Kidney tubule cell (primary cell): ENCODE data around the gene VAT1L.

Experiments
- DNase-seq: peaks from one replicate; pipeline ENCODE4 v3.0.0-alpha.2; 2018; ENCODE audit warnings: low spot score

VAT1L gene

DNA sequence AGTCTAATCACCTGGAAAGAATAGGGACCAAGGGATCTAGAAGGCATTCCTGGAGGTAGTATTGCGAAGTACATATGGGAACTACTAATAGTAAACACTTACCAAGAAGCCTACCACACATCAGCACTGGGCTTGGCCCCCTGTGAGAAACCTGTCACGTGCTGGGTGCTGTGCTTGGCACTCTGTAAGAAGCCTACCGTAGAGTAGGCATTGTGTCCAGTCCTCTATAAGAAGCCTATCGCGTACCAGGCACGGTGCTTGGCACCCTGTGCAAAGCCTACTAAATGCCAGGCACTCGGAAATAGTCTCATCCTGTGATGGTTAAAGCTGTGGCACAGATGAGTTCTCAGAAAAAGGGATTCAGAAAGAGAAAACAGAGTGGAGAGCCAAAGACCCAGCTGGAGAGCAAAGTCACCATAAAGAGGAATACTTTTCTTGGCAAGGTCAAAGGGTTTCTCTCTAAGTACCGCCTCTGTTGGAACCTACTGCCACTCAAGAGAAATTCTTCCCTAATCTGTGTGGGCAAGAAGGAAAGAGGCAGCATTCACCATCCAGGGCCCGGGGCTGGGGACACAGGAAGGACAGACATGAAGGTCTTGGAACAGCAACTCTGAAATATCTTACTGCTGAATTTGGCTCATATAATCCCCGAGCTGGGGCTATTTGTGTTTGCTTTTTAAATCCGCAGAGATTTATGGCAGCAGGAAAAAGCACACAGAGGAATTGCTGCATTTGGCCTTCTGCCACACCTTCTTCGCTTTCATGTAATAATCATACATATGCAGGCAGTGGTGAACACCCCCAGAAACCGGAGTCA is 81.8 kb downstream of the VAT1L start:
- DNase-seq, result no peak

DNA sequence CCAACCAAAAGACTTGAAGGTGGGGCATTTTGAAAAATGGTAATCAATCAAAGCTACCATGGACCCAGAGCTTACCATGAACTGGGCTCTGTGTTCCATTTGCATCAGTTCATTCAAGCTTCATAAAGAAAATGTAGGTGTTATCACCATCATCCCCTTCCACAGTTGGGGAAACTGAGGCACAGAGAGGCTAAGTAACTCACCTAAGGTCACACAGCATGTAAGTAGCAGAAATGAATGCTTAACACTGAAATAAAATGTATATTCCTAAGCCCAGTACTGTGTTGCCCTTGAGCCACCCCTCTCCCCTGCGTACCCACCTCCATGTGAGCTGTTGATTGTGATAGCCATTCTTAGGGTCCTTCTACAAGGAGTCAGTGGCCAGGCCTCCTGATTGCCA is 83.6 kb downstream of the VAT1L start:
- DNase-seq, result no peak

DNA sequence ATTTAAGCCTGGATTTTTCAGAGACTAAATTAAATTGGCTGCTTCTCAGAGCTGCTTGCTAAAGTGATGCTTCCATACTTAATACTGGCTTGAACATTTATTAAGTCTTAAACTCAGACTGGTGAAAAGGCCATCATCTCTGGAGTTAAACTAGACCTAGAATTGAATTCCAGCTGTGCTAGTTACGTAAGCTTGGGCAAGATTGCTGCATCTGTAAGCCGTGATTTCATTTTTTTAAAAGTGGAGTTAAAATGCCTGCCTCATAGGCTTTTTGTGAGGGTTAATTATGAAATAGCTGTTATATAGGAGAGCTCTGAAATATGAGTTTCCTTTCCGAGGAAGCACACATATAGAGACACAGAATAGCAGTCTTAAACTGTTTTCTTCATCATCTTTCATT is 84.7 kb downstream of the VAT1L start:
- DNase-seq, result no peak

DNA sequence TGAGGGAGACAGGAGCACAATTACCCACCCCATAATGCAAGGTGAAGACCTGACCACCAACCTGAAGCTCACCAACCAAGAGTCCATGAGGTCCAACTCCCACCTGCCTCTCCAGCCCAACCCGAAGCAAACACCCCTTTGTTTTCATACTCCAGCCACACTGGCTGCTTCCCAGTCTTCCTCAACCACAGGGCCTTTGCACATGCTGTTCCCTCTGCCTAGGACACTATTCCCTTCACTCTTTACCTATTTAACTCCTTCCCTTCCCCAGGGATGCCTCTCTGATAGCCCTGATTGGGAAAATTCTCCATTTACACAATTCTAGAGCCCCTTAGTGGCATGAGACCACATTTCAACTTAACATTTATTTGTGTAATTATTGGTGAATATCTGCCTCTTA is 86.0 kb downstream of the VAT1L start:
- DNase-seq, result no peak

DNA sequence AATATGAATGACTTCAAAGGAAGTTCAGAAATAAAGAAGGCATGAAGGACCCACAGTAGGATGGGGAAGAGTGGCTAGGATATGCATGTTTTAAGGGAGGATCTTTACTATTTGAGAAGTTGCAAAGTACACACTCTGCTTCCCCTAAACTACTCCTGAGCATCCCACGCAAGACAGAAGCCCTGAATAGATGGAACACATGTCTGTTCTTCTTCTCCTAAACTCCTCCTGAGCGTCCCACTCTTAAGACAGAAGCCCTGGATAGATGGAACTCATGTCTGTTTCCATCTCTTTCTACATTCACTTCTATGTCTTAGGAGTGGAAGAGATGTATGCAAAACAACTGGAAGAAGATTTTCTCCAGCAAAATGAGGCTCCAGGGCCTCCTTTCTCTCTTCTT is 88.4 kb downstream of the VAT1L start:
- no peak for DNase-seq

DNA sequence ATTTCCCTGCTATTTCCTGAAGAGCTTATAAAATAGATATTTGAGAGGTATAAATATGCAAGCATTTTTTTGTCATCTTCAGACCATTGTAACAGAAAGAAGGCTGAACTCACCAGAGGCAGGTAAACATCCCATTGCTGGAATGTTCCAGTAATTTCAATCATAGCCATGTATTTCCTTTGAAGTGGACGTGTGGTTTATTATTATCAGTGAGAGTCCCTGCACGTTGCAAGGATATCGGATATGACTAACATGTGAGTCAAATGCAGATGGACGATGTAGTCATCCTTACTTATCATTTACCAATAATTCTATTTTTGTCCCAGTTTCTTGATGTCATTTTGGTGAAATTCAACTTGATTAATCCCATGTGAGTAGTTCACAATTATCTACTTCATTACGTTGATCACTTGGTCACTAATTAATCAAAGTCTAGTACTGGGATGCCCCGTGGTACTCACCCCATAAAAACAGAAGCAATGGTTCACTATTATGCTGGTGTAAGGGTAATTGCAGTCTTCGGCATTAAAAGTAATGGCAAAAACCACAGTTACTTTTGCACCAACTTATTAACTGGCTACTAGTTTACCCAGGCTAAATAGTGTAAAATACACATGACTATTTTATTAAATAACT is 89.5 kb downstream of the VAT1L start:
- DNase-seq, result peak; percentile 81

DNA sequence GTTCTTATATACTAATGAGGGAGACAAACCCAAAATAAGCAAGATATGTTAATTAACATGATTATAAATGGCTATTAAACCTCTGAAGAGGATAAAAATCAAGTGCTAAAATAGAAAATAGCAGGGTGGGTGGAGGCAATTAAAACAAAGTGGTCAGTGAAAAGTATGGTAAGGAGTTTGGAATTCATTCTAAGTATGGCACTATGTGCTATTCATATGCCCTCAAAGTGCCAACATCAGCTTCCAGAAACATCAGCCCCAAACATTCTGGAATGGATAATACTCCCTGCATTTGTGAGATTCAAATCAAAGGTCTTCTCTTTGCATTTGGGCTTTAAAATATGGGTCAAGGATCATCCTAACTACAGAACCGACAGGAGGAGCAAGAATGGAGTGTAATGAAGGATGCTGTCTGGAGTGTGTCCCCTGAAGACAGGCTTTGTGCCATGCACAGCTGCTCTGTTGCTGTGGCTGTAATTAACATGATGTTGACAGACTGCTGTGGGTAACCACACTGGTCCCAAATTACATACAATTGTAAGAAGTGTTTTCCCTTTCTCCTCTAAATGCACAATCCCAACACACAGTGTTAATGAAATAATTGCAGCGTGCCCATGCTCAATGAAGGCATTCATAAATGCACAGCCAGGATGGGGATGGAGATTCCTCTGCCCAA is 93.1 kb downstream of the VAT1L start:
- DNase-seq, result no peak

DNA sequence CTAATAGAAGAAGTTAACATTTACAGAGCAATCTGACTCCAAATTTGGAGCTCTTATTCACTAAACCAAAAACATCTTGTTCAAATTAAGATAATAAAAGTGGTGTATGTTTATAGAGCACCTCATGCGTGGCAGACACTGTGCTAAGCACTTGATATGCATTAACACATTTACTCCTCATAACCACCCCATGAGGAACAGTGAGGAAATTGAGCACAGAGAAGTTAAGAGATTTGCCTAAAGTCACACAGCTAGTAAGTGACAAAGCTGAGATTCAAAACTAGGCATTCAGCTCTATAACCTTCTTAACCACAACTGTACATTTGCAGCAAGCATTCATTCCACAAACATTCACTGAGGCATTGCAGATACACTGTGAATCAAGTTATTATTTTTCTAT is 94.0 kb downstream of the VAT1L start:
- DNase-seq, result no peak

DNA sequence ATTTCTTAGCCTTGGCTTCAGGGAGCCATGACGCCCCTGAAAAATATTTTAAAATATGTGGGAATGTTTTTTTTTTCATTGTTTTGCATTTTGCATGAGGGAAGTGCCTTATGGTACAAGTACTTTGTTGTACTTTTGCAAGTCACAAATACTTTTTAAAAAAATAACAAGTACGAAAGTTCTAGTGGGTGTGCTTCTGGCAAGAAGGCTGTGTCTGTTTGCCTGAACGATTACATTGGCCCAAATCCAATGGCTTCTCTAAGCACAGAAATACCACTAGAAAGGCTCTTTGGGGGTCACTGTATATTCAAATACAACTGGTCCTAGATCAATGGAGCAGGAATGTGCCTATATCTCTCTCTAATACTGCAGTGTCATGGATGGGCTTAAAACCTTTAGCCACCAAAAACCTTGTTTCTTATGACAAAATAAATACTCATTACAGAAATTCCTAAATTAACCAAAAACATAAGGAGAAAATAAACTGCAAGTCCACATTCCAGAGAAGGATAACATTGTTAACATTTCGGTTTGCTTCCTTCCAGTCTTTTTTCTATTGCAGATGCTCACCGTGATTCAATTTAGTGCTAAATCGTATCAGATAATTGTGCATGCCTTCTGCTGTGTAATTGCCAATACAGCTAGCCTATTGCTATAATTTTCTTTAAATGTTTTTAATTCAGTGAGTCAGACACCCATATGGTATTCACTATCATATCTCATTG is 97.4 kb downstream of the VAT1L start:
- DNase-seq, result no peak

DNA sequence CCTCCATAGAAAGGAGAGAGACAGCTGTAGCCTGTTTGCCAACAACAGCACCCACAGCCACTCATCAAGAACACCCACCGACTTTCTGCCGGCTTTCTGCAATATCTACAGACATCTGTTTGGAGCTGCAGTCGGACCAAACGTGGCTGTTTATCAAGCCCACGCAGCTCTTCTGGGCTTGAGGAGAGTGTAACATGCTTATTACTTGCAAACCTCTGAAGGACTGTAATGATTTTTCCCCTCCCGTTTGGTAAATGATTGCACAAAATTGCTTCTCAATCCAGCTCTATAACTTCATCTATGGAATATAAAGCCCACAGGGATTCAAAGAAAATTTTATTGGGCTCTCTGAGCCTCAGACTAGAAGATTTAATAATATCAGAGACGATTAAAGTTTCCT is 100.5 kb downstream of the VAT1L start:
- no peak for DNase-seq

DNA sequence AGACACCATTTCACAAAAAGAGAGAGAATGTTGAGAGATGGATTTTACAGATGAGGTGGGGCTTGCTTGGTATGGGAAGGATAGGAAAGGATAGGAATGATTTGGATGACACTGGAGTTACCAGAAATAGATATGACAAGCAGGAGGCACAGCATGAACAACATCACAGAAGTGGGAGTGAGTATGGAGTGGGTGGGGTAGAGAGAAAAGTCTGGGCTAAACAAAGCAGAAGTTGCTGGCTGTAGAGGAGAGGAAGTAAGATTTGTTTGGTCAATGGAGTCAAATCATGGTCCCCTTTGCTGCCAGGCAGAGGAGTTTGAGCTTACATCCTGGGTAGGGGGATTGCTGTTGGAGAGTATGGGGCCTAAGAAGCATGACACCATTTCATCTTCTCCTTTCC is 101.7 kb downstream of the VAT1L start:
- DNase-seq, result no peak

DNA sequence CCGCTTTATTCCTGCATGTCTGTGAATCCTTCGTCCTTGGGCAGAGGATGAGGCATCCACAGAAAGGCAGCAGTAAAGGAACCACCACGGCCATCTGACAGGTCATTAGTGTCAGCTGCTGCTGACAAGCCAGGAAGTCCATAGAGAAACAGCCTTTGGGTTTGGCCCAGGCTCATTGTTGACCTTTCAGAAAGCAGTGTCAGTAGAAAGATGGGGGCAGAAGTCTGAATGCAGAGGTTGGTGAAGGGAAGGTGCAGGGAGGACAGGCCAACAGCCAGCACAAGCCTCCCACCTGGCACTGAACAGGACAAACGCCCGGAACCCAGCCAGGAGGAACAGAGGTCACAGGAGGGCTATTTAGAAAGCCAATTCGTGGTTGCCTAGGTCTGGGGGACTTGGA is 105.8 kb downstream of the VAT1L start:
- DNase-seq, result no peak

DNA sequence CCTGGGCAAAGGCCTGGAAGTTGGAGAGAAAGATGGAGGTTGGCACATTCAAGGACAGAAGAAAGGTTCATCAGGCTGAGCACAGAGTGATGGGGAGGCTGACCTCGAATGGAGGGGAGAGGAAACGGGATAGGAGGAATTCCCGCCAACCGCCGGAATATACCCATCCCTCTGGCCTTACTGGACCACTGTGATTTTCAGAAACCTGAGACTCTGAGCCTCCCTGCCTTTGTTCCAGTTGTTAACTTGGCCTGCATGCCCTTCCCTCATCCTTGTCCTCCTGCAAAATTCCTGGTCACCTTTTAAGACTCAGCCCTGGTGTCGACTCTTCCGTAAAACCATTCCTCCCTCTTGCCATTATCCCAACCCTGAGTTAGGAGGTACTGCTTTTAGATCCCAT is 107.6 kb downstream of the VAT1L start:
- DNase-seq, result no peak

DNA sequence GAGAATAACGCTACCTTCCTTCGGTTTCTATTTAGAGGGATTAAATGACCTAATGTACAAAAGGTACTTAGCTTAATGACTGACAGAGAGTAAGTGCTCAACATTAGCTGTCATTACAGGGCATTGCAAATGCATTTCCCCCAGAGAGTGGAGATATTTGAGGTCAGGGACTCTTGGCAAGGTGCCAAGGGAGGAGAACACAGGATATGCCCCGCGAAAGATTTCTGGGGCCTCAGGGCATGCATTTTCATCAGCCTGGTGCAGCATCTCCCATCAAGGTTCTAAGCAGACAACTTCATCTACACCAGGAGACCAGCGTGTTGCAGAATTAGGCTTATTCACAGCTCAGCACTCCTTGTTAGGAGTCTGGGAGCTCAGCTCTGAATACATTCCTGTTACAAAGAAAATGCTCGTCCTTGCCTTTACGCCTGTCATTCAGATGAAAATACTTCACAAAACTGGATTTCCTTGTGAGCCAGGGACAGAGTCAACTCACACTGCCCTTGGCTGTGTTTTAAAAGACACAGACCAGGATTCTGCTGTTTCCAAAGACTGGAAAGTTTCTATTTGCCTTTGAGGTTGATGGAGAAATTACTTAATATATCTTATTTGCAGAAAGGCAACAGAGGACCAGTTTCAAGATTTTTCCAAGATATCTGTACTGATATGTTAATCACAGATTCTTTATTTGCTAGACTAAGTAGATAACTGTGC is 108.2 kb downstream of the VAT1L start:
- peak; percentile 42 for DNase-seq

DNA sequence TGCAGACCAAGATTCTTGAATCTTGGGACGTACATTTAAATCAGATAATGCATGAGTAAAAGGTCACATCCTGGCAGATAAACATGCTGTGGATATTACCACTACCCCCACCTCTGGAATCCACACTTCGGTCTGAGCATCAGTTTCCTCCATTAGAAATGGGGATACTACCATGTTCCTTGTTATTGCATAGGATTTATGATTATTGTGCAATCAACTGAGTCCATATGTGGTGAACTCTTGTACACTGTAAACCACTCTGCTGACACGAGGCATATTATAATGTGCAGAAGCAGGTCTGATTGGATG is 108.7 kb downstream of the VAT1L start:
- no peak for DNase-seq

DNA sequence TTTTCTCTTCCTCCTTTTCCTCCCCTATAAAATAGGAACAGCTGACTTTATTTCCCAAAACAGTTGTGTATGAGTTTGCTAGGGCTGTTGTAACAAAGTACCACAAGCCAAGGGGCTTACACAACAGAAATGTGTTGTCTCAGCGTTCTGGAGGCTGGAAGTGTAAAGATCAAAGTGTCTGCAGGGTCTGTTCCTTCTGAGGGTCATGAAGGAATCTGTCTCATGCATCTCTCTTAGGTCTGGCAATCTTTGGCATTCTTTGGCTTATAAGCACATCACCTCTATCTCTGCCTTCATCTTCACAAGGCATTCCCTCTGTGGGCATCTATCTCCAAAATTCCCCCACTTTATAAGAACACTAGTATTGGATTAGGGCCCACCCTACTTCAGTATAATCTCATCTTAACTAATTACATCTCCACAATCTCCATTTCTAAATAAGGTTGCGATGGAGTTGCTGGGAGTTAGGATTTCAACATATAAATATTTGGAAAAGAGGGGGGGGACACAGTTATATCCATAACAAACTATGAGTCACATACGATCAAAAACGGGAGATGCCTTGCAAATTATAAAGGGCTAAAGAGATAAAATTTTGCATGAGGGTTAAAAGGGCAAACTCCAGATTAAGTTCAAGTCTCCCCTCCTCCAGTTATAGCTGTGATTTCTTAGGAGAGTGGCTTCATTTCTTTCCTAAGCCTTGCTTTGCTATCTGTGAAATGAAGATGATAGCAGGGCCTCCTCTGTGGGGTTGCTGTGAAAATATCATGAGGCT is 109.7 kb downstream of the VAT1L start:
- no peak for DNase-seq

DNA sequence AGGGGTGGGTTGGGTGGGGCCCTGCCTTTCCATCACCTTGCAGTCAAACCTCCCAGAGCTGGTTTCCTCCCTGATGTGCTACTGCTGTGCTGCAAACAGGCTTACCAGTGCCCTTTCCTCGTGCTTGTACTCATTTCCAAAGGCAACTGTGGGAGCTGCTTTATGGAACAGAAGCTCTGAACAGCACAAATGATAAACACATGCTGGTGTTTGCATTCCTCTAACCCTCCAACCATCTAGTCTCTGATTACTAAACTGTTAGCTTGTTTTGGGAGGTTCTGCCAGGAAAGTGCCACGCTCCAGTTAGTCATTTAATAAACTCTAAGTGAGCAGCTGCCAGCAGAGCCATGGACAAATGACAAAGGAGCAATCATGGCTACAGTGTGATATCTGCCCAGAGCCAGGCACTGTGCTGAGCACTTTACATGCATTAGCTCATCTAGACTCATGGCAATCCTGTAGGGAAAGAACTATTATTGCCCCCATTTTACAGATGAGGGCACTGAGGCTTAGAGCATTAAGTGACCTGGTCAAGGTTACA is 110.4 kb downstream of the VAT1L start:
- peak; percentile 33 for DNase-seq

DNA sequence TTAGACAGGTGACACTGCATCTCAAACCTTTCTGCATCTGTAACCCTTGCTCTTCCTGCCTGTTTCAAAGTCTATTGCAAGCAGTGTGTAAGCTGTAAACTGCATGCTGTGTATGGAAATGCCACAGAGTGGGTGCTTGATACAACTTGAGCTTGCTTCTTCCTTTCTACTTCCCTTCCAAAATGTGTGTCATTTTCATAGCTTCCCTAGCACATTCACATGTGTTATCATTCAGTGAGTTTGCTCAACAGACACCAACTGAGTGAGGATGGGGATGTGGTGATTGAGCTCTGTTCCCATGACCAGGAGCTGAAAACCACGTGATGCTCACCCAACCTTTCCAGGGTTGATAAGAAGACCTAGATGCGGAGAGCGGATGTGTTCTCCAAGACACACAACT is 111.1 kb downstream of the VAT1L start:
- no peak for DNase-seq

DNA sequence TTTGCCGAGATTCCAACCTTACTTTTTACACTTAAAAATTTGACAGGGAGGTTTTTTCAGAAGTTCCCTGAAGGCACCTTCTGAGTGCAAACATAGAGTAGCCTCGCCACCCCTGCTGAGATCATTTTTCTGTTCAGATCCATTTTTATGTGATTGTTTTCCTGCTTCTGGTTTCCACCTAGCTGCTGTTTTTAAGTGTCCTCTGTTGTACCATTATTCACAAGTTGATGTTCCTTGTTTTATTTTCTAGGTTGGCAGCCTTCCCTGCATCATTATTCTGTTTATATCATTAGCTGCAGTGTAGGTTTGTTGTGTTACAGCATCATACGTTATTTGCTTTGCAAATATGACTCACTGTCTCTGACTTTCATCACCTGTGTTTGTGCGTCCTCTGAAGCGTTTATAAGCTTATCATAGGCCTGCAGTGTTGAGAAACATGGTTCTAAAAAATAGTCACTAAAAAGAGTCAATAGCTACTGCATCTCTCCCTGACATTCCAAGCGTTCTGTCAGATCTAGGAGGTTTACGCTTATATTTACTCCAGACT is 117.1 kb downstream of the VAT1L start:
- DNase-seq, result peak; percentile 42

DNA sequence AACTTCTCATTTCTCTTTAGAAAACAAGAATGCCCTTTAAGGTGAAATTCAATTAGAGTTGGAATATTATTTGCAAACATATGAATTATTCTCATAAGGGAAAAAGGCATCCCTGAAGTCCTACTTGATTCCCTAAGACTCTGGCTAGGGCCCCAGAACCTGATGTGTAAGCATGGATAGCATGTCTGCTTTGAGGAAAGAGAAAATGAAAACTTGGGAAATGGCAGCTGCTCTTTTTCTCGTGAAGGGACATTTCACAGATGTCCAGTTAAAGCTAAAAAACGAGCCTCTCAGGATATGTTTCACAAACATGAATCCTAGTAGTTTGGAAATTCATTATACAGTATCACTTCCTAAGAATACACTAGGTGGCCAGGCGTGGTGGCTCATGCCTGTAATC is 121.7 kb downstream of the VAT1L start:
- no peak for DNase-seq

DNA sequence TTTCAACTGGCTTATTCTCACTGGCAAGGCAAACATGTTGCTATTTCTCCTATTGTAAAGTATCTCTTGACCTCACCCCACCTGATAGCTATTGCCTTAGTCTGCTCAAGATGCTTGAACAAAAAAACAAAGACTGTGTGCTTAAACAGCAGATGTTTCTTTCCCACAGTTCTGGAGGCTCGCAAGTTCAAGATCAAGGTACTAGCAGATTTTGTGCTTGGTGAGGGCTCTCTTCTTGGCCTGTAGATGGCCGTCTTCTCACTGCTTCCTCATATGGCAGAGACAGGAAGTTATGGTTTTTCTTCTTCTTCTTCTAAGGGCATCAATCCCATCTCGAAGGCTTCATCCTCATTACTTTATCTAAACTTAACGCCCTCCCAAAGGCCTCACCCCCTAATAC is 124.3 kb downstream of the VAT1L start:
- no peak for DNase-seq
